Prostate gland (tissue), 2 donors: Measurements from ENCODE around the gene SIDT1. TPM values are rescaled to one million over a fixed set of nuclear protein-coding genes. Genes with fewer than 3 reads are reported as not detected.

Experiments
- DNase-seq: peaks from one replicate; pipeline ENCODE4 v3.0.0-alpha.2; 2019; ENCODE audit warnings: low spot score
- H3K27ac ChIP-seq, 2 donors: fragments of 200-600 bp; sonication (generic); 2 replicates each; pipeline ENCODE4 v1.5.1; 2017 to 2019
- H3K27me3 ChIP-seq: fragments of 200-600 bp; sonication (generic); replicated peaks from 2 replicates; pipeline ENCODE4 v1.5.1; 2019; ENCODE audit not compliant: insufficient read depth
- H3K36me3 ChIP-seq, 2 donors: fragments of 200-600 bp; sonication (generic); 1 replicate in 1 of 2; 2 replicates in 1 of 2; pipeline versions ENCODE4 v1.5.1 to v1.8.1; 2017 to 2019
- H3K4me1 ChIP-seq: fragments of 200-600 bp; sonication (generic); replicated peaks from 2 replicates; pipeline ENCODE4 v1.5.1; 2019
- H3K4me3 ChIP-seq, 2 donors: fragments of 200-600 bp; sonication (generic); 2 replicates each; pipeline ENCODE4 v1.5.1; 2017 to 2019
- H3K9me3 ChIP-seq: fragments of 200-600 bp; sonication (generic); 2 replicates; pipeline ENCODE4 v1.5.1; 2017
- CTCF ChIP-seq, 4 experiments: fragments of 200-600 bp in 2 of 4; fragments of 450-650 bp in 2 of 4; sonication (generic) in 2 of 4; IDR thresholded peaks; 1 replicate in 3 of 4; 2 replicates in 1 of 4; pipeline ENCODE4 v1.5.1; 2016 to 2019; ENCODE audit warnings: antibody characterized with exemption in 4 of 4, mild to moderate bottlenecking in 2 of 4, moderate library complexity in 2 of 4
- POLR2A ChIP-seq: fragments of 450-650 bp; IDR thresholded peaks from one replicate; pipeline ENCODE4 v1.6.1; 2016; ENCODE audit warnings: antibody characterized with exemption, mild to moderate bottlenecking
- POLR2AphosphoS5 ChIP-seq: sonication (generic); formaldehyde crosslinking; IDR thresholded peaks from one replicate; pipeline ENCODE4 v1.6.1; 2017; ENCODE audit warnings: antibody characterized with exemption
- WGBS: methylation state at CpG from one replicate; pipeline ENCODE4 v1.1.5; 2018; 5-methylcytosine and 5-hydroxymethylcytosine counted together
- intact Hi-C: fragments of 100-400 bp; cut with DNase I; formaldehyde crosslinking; loops from one replicate; pipeline ENCODE4 v1.14.2; 2022
- total RNA-seq, 2 donors: library from RNA; depleted of rRNA; stranded (reverse); fragments of >200 nt; gene quantifications; one replicate each; pipeline ENCODE4 v1.1.0, GENCODE V29; 2016

Gene SIDT1
- total RNA-seq, 2 donors from 2014 or later: 19.9 to 31.2 TPM

- no peaks in the 10 kb centered on the region for H3K36me3 ChIP-seq
- intact Hi-C loops: loop anchor here (5.0 kb wide), 1 partner anchor 37 kb away; the partner anchor contains the start of gene USF3
- H3K4me3 ChIP-seq: no peak overlapping the region
Measured at GRCh38 chr3:113659996-113660395, 127.6 kb downstream of the SIDT1 start.

GRCh38 chr3:113660458-113660857 lies 128.1 kb downstream of the SIDT1 start:
- Histone ChIP-seq H3K9me3 (no peaks in the 10 kb centered on the region), H3K27me3 (no peaks in the 10 kb centered on the region), H3K27ac (no peak overlapping the region), H3K4me3 (no peak overlapping the region), H3K4me1 (no peaks in the 10 kb centered on the region), H3K36me3 (no peaks in the 10 kb centered on the region)
- 97% methylated on average over 2 of the region's 2 CpGs for WGBS
- intact Hi-C loops: loop anchor here (5.0 kb wide), 1 partner anchor 37 kb away; the partner anchor contains the start of gene USF3
- DNase-seq: no peak
- TF ChIP-seq POLR2A (no peak), CTCF (IDR thresholded peaks at IDR 0.05) (no peak), POLR2AphosphoS5 (no peak)

More at GRCh38 chr3:113659996-113660395, 127.6 kb downstream of the SIDT1 start:
- TF ChIP-seq POLR2A (no peak), CTCF (IDR thresholded peaks at IDR 0.05) (no peak), POLR2AphosphoS5 (no peak)
- H3K9me3 ChIP-seq: no peaks in the 10 kb centered on the region
- H3K27me3 ChIP-seq: no peaks in the 10 kb centered on the region
- WGBS: 95% methylated on average over 1 of the region's 1 CpG
- H3K4me1 ChIP-seq: no peaks in the 10 kb centered on the region
- DNase-seq: no peak
- H3K27ac ChIP-seq: no peak overlapping the region

GRCh38 chr3:113660896-113661295 lies 128.5 kb downstream of the SIDT1 start:
- WGBS: 78% methylated on average over 4 of the region's 4 CpGs
- Histone ChIP-seq H3K36me3 (no peaks in the 10 kb centered on the region), H3K4me3 (no peak overlapping the region), H3K27ac (no peak overlapping the region), H3K9me3 (no peaks in the 10 kb centered on the region), H3K27me3 (no peaks in the 10 kb centered on the region), H3K4me1 (no peaks in the 10 kb centered on the region)
- intact Hi-C loops: loop anchor here (5.0 kb wide), 1 partner anchor 36 kb away; the partner anchor contains the start of gene USF3
- no peak for DNase-seq
- no peak for TF ChIP-seq POLR2A
- TF ChIP-seq POLR2AphosphoS5: no peak
- TF ChIP-seq CTCF (IDR thresholded peaks at IDR 0.05): no peak

GRCh38 chr3:113662824-113663223 lies 130.5 kb downstream of the SIDT1 start:
- intact Hi-C loops: loop anchor here (5.0 kb wide), 1 partner anchor 34 kb away; the partner anchor contains the start of gene USF3
- H3K9me3 ChIP-seq: no peaks in the 10 kb centered on the region
- H3K27ac ChIP-seq: no peak overlapping the region
- no peaks in the 10 kb centered on the region for H3K27me3 ChIP-seq
- H3K36me3 ChIP-seq: no peaks in the 10 kb centered on the region
- no peak for DNase-seq
- 37% methylated on average over 1 of the region's 1 CpG for whole genome bisulfite sequencing
- TF ChIP-seq POLR2AphosphoS5 (no peak), POLR2A (no peak), CTCF (IDR thresholded peaks at IDR 0.05) (no peak)
- H3K4me1 ChIP-seq: no peaks in the 10 kb centered on the region
- H3K4me3 ChIP-seq: no peak overlapping the region

GRCh38 chr3:113663324-113663750 lies 131.0 kb downstream of the SIDT1 start:
- no peak overlapping the region for H3K4me3 ChIP-seq
- no peak for DNase-seq
- H3K27me3 ChIP-seq: no peaks in the 10 kb centered on the region
- H3K27ac ChIP-seq: no peak overlapping the region
- no peaks in the 10 kb centered on the region for H3K36me3 ChIP-seq
- intact Hi-C loops: loop anchor here (5.0 kb wide), 1 partner anchor 34 kb away; the partner anchor contains the start of gene USF3
- WGBS: 76% methylated on average over 3 of the region's 3 CpGs
- no peaks in the 10 kb centered on the region for H3K9me3 ChIP-seq
- no peaks in the 10 kb centered on the region for H3K4me1 ChIP-seq
- TF ChIP-seq POLR2AphosphoS5 (no peak), CTCF (IDR thresholded peaks at IDR 0.05) (no peak)
